HCT116 (cell line): Measurements from ENCODE around the gene CEP152. TPM values are rescaled to one million over a fixed set of nuclear protein-coding genes. Genes with fewer than 3 reads are reported as not detected.

Source experiments
- ATAC-seq: fragments of 200-7000 bp; cut with Tn5 transposase; 2 replicates; pipeline ENCODE4 v1.9.1; 2020; ENCODE audit warnings: mild to moderate bottlenecking, moderate library complexity
- BruUV-seq: library from RNA; stranded (reverse); fragments of 400-500 nt; replicated peaks from 2 replicates; lab custom pipeline; 2021; lab: Mats Ljungman, UMichigan
- CTCF ChIA-PET: fragments of 300-600 bp; sonication (Branson Sonifier 250); formaldehyde crosslinking; loops from one replicate; lab custom pipeline; 2021; ENCODE audit warnings: antibody characterized with exemption; lab: Charles Lee
- POLR2A ChIA-PET: fragments of 300-600, 350-600 bp; sonication (Branson Sonifier 250); formaldehyde crosslinking; loops from one replicate; lab custom pipeline; 2021; ENCODE audit warnings: antibody characterized with exemption; lab: Charles Lee
- RAD21 ChIA-PET, 2 experiments: fragments of 300-600 bp; sonication (Branson Sonifier 250); formaldehyde crosslinking; loops; one replicate each; lab custom pipeline; 2023; ENCODE audit warnings: low total read pairs in 2 of 2; ENCODE audit not compliant: uncharacterized antibody in 2 of 2, unreplicated experiment in 2 of 2, low non-redundant PET in 1 of 2; lab: Charles Lee
- DNase-seq: peaks from one replicate; pipeline ENCODE4 v3.0.0-alpha.2; 2010; ENCODE audit warnings: low read depth, low spot score
- H2AFZ ChIP-seq: fragments of 200-600 bp; shearing (Covaris generic), sonication (generic); 2 replicates; pipeline ENCODE4 v1.6.1; 2017; ENCODE audit warnings: low read depth, mixed run types, mixed read lengths, antibody characterized with exemption, low read length; ENCODE audit not compliant: poor library complexity, severe bottlenecking
- H3K27ac ChIP-seq: 2 replicates; pipeline ENCODE4 v1.5.1; 2012; ENCODE audit warnings: low read depth, low read length
- H3K27me3 ChIP-seq: fragments of 200-600 bp; sonication (generic); 2 replicates; pipeline ENCODE4 v1.6.1; 2016; ENCODE audit warnings: mixed run types, low read length, mixed read lengths; ENCODE audit not compliant: insufficient read depth
- H3K36me3 ChIP-seq, 2 experiments: fragments of 200-500 bp in 1 of 2; fragments of 200-600 bp in 1 of 2; sonication (Bioruptor generic) in 1 of 2; sonication (generic) in 1 of 2; 2 replicates each; pipeline versions ENCODE4 v1.5.1 to v1.6.1; 2014 to 2016; ENCODE audit warnings: low read length in 2 of 2, inconsistent platforms in 1 of 2, mixed read lengths in 1 of 2, mixed run types in 1 of 2; ENCODE audit not compliant: insufficient read depth in 2 of 2, control insufficient read depth in 1 of 2
- H3K4me1 ChIP-seq, 2 experiments: fragments of 200-600 bp in 1 of 2; sonication (generic) in 1 of 2; 2 replicates each; pipeline versions ENCODE4 v1.5.1 to v1.6.1; 2012 to 2017; ENCODE audit warnings: low read length in 2 of 2, inconsistent platforms in 1 of 2, mild to moderate bottlenecking in 1 of 2, mixed read lengths in 1 of 2, mixed run types in 1 of 2, moderate library complexity in 1 of 2; ENCODE audit not compliant: insufficient read depth in 2 of 2, control insufficient read depth in 1 of 2
- H3K4me2 ChIP-seq: fragments of 200-600 bp; sonication (generic); 2 replicates; pipeline ENCODE4 v1.6.1; 2017; ENCODE audit warnings: mixed run types, low read length, mixed read lengths
- H3K4me3 ChIP-seq, 2 experiments: fragments of 200-600 bp in 1 of 2; sonication (generic) in 1 of 2; replicated peaks in 1 of 2; 2 replicates each; pipeline ENCODE4 v1.5.1; 2011 to 2016; ENCODE audit warnings: low read length in 2 of 2, control low read depth in 1 of 2, low read depth in 1 of 2, mild to moderate bottlenecking in 1 of 2, mixed read lengths in 1 of 2, mixed run types in 1 of 2
- H3K79me2 ChIP-seq: fragments of 200-600 bp; sonication (generic); 2 replicates; pipeline ENCODE4 v1.6.1; 2017; ENCODE audit warnings: mild to moderate bottlenecking, mixed run types, low read length, moderate library complexity, mixed read lengths; ENCODE audit not compliant: insufficient read depth
- H3K9ac ChIP-seq: fragments of 200-600 bp; sonication (generic); 2 replicates; pipeline ENCODE4 v1.6.1; 2016; ENCODE audit warnings: low read length, mixed read lengths
- H3K9me2 ChIP-seq: fragments of 200-600 bp; sonication (generic), shearing (Covaris generic); 2 replicates; pipeline ENCODE4 v1.6.1; 2017; ENCODE audit warnings: mixed run types, mild to moderate bottlenecking, moderate library complexity; ENCODE audit not compliant: insufficient read depth
- H3K9me3 ChIP-seq, 2 experiments: fragments of 200-500 bp in 1 of 2; fragments of 200-600 bp in 1 of 2; sonication (Bioruptor generic) in 1 of 2; sonication (generic) in 1 of 2; 2 replicates each; pipeline ENCODE4 v1.6.1; 2014 to 2017; ENCODE audit warnings: low read length in 2 of 2, mixed read lengths in 2 of 2, inconsistent platforms in 1 of 2, low read depth in 1 of 2, mild to moderate bottlenecking in 1 of 2, mixed run types in 1 of 2, moderate library complexity in 1 of 2; ENCODE audit not compliant: control insufficient read depth in 1 of 2, insufficient read depth in 1 of 2
- H4K20me1 ChIP-seq: fragments of 200-600 bp; sonication (generic), shearing (Covaris generic); 2 replicates; pipeline ENCODE4 v1.6.1; 2017; ENCODE audit warnings: mixed run types, mild to moderate bottlenecking, moderate library complexity; ENCODE audit not compliant: insufficient read depth
- ATF3 ChIP-seq: IDR thresholded peaks from 2 replicates; pipeline ENCODE4 v1.6.1; 2012
- ELF1 ChIP-seq: IDR thresholded peaks from 2 replicates; pipeline ENCODE4 v1.6.1; 2012; ENCODE audit warnings: low read depth, borderline replicate concordance
- EZH2phosphoT487 ChIP-seq: fragments of 200-600 bp; IDR thresholded peaks from 2 replicates; pipeline ENCODE4 v1.6.1; 2018; ENCODE audit warnings: antibody characterized with exemption, borderline replicate concordance
- FOSL1 ChIP-seq: IDR thresholded peaks from 2 replicates; pipeline ENCODE4 v1.6.1; 2012; ENCODE audit warnings: low read depth
- JUND ChIP-seq: IDR thresholded peaks from 2 replicates; pipeline ENCODE4 v1.6.1; 2012
- MAX ChIP-seq: IDR thresholded peaks from 2 replicates; pipeline ENCODE4 v1.6.1; 2012
- REST ChIP-seq: IDR thresholded peaks from 2 replicates; pipeline ENCODE4 v1.6.1; 2012; ENCODE audit warnings: low read depth
- SIN3A ChIP-seq: IDR thresholded peaks from 2 replicates; pipeline ENCODE4 v1.6.1; 2012; ENCODE audit warnings: low read depth
- SP1 ChIP-seq: IDR thresholded peaks from 2 replicates; pipeline ENCODE4 v1.6.1; 2012; ENCODE audit warnings: low read depth
- YY1 ChIP-seq: IDR thresholded peaks from 2 replicates; pipeline ENCODE4 v1.6.1; 2011; ENCODE audit warnings: low read length, low read depth, moderate library complexity, mild to moderate bottlenecking; ENCODE audit not compliant: insufficient replicate concordance; ENCODE audit errors: extremely low read depth
- intact Hi-C: fragments of 100-400 bp; cut with micrococcal nuclease; formaldehyde crosslinking; loops from 2 replicates; pipeline ENCODE4 v1.10.0; 2022
- total RNA-seq: library from RNA; stranded (reverse); gene quantifications from one replicate; pipeline ENCODE4 v1.2.1, GENCODE V29; 2021; ENCODE audit not compliant: unreplicated experiment

Gene CEP152
- total RNA-seq, 1 experiment from 2014 or later = 19.7 TPM

GRCh38 chr15:48781481-48782081, 29.3 kb downstream of the CEP152 start (continued):
- no peak for TF ChIP-seq REST
- no peak for TF ChIP-seq ELF1
- TF ChIP-seq SIN3A = no peak
- no peak for TF ChIP-seq FOSL1
- no peak for TF ChIP-seq ATF3
- TF ChIP-seq JUND = no peak
- TF ChIP-seq YY1 = no peak

GRCh38 chr15:48781017-48781416, 29.9 kb downstream of the CEP152 start:
- Histone ChIP-seq H3K36me3 (peaks cover 27 to 28% of the 10 kb centered on the region in 2 experiments), H3K9me2 (no peaks in the 10 kb centered on the region), H3K4me3 (no peak overlapping the region), H3K27ac (no peak overlapping the region), H3K4me1 (no peaks in the 10 kb centered on the region), H3K9me3 (no peaks in the 10 kb centered on the region), H3K4me2 (no peak overlapping the region), H3K9ac (no peak overlapping the region), H3K79me2 (no peaks in the 10 kb centered on the region), H3K27me3 (no peaks in the 10 kb centered on the region), H4K20me1 (no peaks in the 10 kb centered on the region), H2AFZ (no peak overlapping the region)
- DNase-seq (no peak), ATAC-seq (no peak)
- ChIA-PET RAD21 (no interaction called here), POLR2A (no interaction called here), CTCF (no interaction called here)
- TF ChIP-seq ELF1 = no peak
- TF ChIP-seq EZH2phosphoT487 = no peak
- no peak for TF ChIP-seq ATF3
- no peak for TF ChIP-seq SP1
- TF ChIP-seq MAX = no peak
- BruUV-seq = no TSS peak
- intact Hi-C loops = no loop called here
